CD4-positive, alpha-beta T cell treated with Interferon alpha-2 for 1 hour (primary cell): Measurements from ENCODE around the gene CHEK2.
A peak's percentile ranks its signal among the peaks of the same experiment; 100 is the strongest.
"Not testable (repeated sequence)": the region's sequence is repeated elsewhere in the genome, so short reads cannot be mapped to it uniquely, and the experiment has no call there.

Source experiments
- DNase-seq, 2 donors: peaks; one replicate each; pipeline ENCODE4 v3.0.0-alpha.2; 2020 to 2022

CHEK2 gene

DNA sequence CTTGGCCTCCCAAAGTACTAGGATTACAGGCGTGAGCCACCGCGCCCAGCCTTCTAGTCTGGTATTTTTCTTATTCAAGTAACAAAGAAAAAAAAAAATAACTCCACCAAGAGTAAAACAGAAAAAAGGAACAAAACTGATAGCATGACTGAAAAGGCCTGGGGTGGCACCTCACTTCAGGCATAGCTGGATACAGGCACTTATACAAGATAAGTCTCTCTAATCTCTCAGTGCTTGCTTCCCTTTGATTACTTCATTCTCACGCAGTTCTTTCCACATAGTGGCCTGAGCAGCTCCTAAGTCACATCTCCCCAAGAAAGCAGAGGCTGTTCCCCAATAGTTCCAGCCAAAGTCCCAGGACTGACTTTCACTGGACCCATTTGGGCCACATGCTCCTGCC, 58.7 kb downstream of the CHEK2 start:
- DNase-seq, result not testable (repeated sequence)

GRCh38 chr22:28680813-28681490, 60.7 kb downstream of the CHEK2 start:
- DNase-seq, result not testable (repeated sequence)

GRCh38 chr22:28679611-28680287, 61.9 kb downstream of the CHEK2 start, which contains the start of gene TTC28:
TTC28 (minus strand) TSS chr22:28679840; CDS start chr22:28679723, 117 bp downstream.
- peak; percentile 29 to 38 for DNase-seq

DNA sequence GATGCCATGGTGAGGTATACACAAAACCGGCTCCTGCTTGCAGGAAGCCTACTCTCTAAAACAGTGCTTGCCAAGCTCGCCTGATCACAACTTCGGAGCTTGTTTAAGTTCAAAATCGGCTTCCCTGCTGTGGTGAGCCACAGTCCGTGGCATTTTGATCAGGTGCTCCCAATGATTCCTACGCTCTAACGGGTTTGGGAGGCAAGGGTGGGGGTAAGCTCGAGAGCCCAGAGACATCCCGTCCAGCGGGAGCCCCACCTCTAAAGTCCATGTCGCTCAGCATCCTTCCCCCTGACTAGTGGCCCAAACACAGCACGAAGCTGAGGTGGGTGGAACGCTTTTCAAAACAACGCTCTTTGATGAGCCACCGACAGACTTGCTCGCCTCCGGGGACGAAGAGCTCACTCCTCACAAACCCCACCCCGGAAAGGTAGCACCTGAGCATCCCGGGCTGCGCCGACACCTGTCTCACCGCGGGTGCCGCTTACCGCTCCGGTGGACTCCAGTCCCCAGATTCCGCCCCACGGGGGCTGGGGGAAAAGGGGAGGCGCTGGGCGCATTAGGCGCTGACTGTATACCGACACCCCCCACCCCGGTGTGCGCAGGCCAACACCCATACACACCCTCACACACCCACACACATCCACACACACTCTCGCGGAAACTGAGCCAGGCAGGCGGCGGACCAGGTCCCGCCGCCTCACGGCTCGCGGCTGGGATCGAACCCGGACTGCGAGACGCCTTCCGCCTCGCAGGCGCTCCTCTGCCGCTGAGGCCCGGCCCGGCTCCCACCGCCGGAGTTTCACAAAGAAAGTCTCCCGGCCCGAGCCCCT, 62.6 kb downstream of the CHEK2 start:
- DNase-seq, result not testable (repeated sequence)

- not testable (repeated sequence) for DNase-seq
These were observed 63.5 kb downstream of the CHEK2 start for GRCh38 chr22:28678170-28678569.

- peak; percentile 55 to 74 for DNase-seq
These were observed 67.5 kb downstream of the CHEK2 start for GRCh38 chr22:28674121-28674563.

DNA sequence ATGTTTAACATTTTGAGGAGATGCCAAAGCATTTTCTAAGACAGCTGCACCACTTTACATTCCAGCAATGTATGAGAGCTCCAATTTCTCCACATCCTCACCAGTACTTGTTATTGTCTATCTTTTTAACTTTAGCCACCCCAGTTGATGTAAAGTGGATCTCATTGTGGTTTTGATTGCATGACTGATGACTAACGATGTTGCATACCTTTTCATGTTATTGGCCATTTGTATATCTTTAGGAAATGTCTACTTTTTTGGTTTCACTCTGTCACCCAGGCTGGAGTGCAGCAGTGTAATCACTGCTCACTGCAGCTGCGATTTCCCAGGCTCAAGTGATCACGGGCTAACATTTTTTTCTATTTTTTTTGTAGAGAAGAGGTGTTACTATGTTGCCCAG, 70.9 kb downstream of the CHEK2 start:
- DNase-seq, result no peak

DNA sequence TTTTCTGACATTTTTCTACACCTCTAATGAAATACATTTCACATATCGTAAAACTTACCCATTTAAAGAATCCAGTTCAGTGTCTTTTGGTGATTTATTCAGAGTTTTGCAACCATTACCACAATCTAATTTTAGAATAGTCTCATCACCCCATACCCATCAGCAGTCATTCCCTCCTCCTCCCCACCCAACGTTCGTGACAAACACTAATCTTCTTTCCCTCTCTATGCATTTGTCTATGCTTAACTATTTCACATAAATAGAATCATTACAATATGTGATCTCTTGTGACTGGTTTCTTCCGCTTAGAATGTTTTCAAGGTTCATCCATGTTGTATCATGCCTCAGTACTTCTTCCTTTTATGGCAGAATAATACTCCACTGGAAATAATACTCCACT, 71.5 kb downstream of the CHEK2 start:
- no peak for DNase-seq

DNA sequence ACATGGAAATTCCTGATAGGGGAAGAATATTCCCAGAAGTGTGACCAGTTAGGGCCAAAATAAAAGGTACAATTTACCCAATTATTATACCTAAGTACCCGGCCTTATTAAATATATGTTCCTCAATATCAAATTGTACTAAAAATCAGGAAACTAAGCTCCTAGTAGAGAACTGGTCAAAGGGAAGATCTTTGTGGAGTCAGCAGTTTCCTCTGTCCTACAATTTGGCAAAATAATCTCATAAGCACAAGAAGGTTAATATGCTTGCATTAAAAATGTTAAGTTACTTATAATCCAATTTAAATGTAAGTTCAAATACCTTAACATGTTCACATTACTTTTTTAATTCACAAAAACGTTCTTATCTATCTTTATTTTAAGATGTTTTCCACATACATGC, 72.2 kb downstream of the CHEK2 start:
- DNase-seq, result no peak

GRCh38 chr22:28663569-28663942, 78.1 kb downstream of the CHEK2 start:
- not testable (repeated sequence) for DNase-seq

DNA sequence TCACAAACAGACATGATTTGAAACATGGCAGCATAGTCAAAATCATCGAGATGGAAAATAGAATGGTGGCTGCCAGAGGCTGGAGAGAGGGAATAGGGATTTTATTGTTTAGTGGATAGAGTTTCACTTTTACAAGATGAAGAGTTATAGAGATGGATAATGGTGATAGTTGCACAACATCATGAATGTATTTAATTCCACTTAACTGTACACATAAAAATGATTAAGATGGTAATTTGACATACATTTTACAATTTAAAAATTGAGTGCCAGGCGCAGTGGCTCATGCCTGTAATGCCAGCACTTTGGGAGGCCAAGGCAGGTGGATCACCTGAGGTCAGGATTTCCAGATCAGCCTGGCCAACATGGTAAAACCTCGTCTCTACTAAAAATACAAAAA, 83.2 kb downstream of the CHEK2 start:
- no peak for DNase-seq

DNA sequence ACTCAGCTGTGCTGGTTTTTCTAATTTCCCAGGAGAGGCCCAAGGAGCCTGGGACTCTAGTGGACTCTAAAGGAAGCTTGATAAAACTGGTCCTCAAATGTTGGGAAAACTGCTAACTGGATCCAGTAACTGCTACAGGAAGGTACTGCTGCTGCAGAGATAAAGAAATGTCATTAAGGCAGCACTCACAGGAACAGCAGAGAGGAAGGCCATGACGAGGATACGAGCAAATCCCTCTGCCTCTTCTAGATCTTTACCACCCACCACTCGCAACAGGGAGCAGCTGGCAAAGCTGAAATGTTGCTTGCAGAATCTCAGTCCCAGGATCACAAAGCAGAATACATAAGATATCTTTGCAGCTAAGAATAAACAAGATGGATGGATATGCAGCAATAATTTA, 85.4 kb downstream of the CHEK2 start:
- DNase-seq, result no peak

- DNase-seq, result no peak
These were observed 91.2 kb downstream of the CHEK2 start for GRCh38 chr22:28650463-28650862.

DNA sequence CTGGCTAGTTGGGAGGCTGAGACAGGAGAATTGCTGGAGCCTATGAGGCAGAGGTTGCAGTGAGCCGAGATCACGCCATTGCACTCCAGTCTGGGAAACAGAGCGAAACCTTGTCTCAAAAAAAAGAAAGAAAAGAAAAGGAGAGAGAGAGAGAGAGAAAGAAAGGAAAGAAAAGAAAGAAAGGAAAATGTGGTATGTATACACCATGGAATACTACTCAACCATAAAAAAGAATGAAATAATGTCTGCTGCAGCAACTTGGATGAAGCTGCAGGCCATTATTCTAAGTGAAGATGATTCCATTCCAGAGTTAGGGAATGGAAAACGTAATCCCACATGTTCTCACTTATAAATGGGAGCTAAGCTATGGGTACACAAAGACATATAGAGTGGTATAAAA, 92.8 kb downstream of the CHEK2 start:
- DNase-seq, result no peak

- DNase-seq, result no peak
These were observed 94.4 kb downstream of the CHEK2 start for GRCh38 chr22:28647216-28647615.

DNA sequence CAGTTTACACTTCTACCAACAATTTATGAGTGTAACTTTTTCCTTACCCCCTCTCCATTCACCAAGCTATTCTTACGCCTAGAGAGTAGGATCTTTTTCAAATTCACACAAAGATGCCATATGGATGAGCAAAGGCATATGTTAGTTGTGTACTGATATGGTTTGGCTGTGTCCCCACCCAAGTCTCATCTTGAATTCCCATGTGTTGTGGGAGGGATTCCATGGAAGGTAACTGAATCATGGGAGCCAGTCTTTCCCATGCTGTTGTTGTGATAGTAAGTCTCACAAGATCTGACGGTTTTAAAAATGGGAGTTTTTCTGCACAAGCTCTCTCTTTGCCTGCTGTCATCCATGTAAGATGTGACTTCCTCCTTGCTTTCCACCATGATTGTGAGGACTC, 102.3 kb downstream of the CHEK2 start:
- DNase-seq, result no peak
